Right kidney (tissue), 1 donor: ENCODE results near the gene SCARB1.
A peak's percentile ranks its signal among the peaks of the same experiment; 100 is the strongest.

ENCODE experiments used
- DNase-seq: peaks from one replicate; pipeline ENCODE4 v3.0.0-alpha.2; 2016

Gene SCARB1

GRCh38 chr12:124796303-124796960, 67.2 kb downstream of the SCARB1 start:
- DNase-seq = no peak

GRCh38 chr12:124795081-124795948, 68.3 kb downstream of the SCARB1 start:
- no peak for DNase-seq

GRCh38 chr12:124792961-124793441, 70.7 kb downstream of the SCARB1 start:
- no peak for DNase-seq

GRCh38 chr12:124792156-124792555, 71.5 kb downstream of the SCARB1 start:
- no peak for DNase-seq

- no peak for DNase-seq
Observed at GRCh38 chr12:124790650-124791400, 72.8 kb downstream of the SCARB1 start.

- no peak for DNase-seq
Observed at GRCh38 chr12:124788936-124789555, 74.6 kb downstream of the SCARB1 start.

- peak; percentile 73 for DNase-seq
Observed at GRCh38 chr12:124786061-124786964, 77.4 kb downstream of the SCARB1 start.

GRCh38 chr12:124784871-124785572, 78.6 kb downstream of the SCARB1 start:
- DNase-seq = no peak

- DNase-seq = no peak
Observed at GRCh38 chr12:124783087-124783486, 80.6 kb downstream of the SCARB1 start.

- DNase-seq = no peak
Observed at GRCh38 chr12:124782132-124782531, 81.5 kb downstream of the SCARB1 start.

GRCh38 chr12:124780752-124781685, 82.6 kb downstream of the SCARB1 start:
- DNase-seq = no peak

GRCh38 chr12:124780336-124780735, 83.3 kb downstream of the SCARB1 start:
- no peak for DNase-seq

GRCh38 chr12:124779161-124780141, 84.2 kb downstream of the SCARB1 start:
- DNase-seq = no peak

- no peak for DNase-seq
Observed at GRCh38 chr12:124778411-124778810, 85.3 kb downstream of the SCARB1 start.

- DNase-seq = no peak
Observed at GRCh38 chr12:124777399-124778372, 86.0 kb downstream of the SCARB1 start.

- DNase-seq = no peak
Observed at GRCh38 chr12:124776125-124776513, 87.5 kb downstream of the SCARB1 start.
